Activated CD8-positive, alpha-beta memory T cell treated with anti-CD3 and anti-CD28 coated beads for 1 hour (primary cell): ENCODE data around the gene TARBP2.
A peak's percentile ranks its signal among the peaks of the same experiment; 100 is the strongest.
"Not testable (repeated sequence)": the region's sequence is repeated elsewhere in the genome, so short reads cannot be mapped to it uniquely, and the experiment has no call there.

Source experiments
- DNase-seq, 2 donors: peaks; one replicate each; pipeline ENCODE4 v3.0.0-alpha.2; 2020; ENCODE audit warnings: low read depth in 1 of 2; ENCODE audit errors: extremely low read depth in 1 of 2

The TARBP2 gene

GRCh38 chr12:53474077-53474476 is 27.0 kb upstream of the TARBP2 start:
- no peak for DNase-seq

GRCh38 chr12:53474819-53475218 is 26.3 kb upstream of the TARBP2 start:
- no peak for DNase-seq

- DNase-seq, result no peak
These were observed 24.3 kb upstream of the TARBP2 start for GRCh38 chr12:53476769-53477209.

GRCh38 chr12:53478865-53479264 is 22.2 kb upstream of the TARBP2 start:
- no peak for DNase-seq

- DNase-seq, result no peak
These were observed 21.8 kb upstream of the TARBP2 start for GRCh38 chr12:53479331-53479730.

GRCh38 chr12:53480491-53481442 is 20.3 kb upstream of the TARBP2 start:
- no peak for DNase-seq

GRCh38 chr12:53481458-53481857 is 19.6 kb upstream of the TARBP2 start:
- not testable (repeated sequence) for DNase-seq

GRCh38 chr12:53481939-53482586 is 19.0 kb upstream of the TARBP2 start:
- DNase-seq, result no peak

- DNase-seq, result no peak
These were observed 18.4 kb upstream of the TARBP2 start for GRCh38 chr12:53482626-53483168.

- no peak for DNase-seq
These were observed 17.7 kb upstream of the TARBP2 start for GRCh38 chr12:53483225-53483978.

- DNase-seq, result no peak
These were observed 17.1 kb upstream of the TARBP2 start for GRCh38 chr12:53483979-53484377.

- no peak for DNase-seq
These were observed 16.2 kb upstream of the TARBP2 start for GRCh38 chr12:53484686-53485575.

GRCh38 chr12:53485955-53486735 is 14.9 kb upstream of the TARBP2 start:
- DNase-seq, result no peak

GRCh38 chr12:53486736-53487487 is 14.2 kb upstream of the TARBP2 start:
- no peak for DNase-seq

GRCh38 chr12:53489242-53489864 is 11.7 kb upstream of the TARBP2 start:
- DNase-seq, result no peak

GRCh38 chr12:53492188-53492587 is 8.9 kb upstream of the TARBP2 start:
- DNase-seq, result no peak

- peak; percentile 54 to 80 for DNase-seq
These were observed 8.1 kb upstream of the TARBP2 start for GRCh38 chr12:53492830-53493609.
